Astrocyte (in vitro differentiated cells and primary cell): ENCODE results near the gene GNL3.

Experiments used
- CTCF ChIP-seq: IDR thresholded peaks from 2 replicates; pipeline ENCODE4 v1.5.1; 2011; ENCODE audit warnings: low read depth, mild to moderate bottlenecking, inconsistent platforms, low read length, moderate library complexity; ENCODE audit not compliant: insufficient read depth
- EZH2 ChIP-seq: IDR thresholded peaks from 2 replicates; pipeline ENCODE4 v1.6.1; 2012; ENCODE audit warnings: mild to moderate bottlenecking, low read length, inconsistent platforms; ENCODE audit not compliant: insufficient read depth

- no peak for TF ChIP-seq CTCF
- no peak for TF ChIP-seq EZH2
Observed at GRCh38 chr3:52685285-52685708, 535 bp upstream of the GNL3 start.
